HG02981 (cell line): Measurements from ENCODE around the gene PLEKHA4.
"Not testable (repeated sequence)": the region's sequence is repeated elsewhere in the genome, so short reads cannot be mapped to it uniquely, and the experiment has no call there.

Source experiments
- ATAC-seq: cut with Tn5 transposase; IDR thresholded peaks from one replicate; pipeline ENCODE4 v1.9.1; 2021; ENCODE audit warnings: mild to moderate bottlenecking, moderate library complexity; ENCODE audit not compliant: unreplicated experiment

The PLEKHA4 gene

GRCh38 chr19:48867746-48868113, 687 bp downstream of the PLEKHA4 start:
- ATAC-seq: no peak

DNA sequence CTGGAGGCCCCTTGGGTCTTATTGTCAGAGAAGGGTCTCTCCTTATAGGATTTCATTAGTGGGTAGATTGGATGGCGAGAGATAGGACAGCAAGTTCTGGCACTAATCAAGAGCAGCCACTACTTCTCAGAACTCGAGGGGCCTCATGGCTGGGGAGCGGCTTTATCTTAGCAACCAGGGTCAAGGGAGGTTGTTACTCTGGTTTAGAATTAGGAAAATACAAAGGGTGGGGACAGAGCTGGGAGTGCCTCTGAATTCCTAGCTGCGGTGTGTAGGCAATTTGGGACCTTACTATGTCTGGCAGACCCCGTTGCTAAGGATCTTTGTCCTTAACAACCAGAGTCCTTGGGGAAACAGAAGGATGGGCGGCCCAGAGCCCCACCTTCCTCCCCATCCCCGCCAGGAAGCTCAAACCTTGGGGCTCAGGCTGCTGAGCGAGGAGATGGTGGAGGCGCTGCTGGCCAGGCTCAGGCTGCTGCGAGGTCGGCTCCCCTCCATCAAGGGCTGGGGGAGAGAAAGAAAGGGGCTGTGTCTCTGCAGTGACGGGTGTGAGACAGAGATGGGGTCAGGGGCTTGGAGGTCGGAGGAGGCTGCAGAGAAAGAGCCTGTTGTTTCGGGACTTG, 1.2 kb downstream of the PLEKHA4 start:
- no peak for ATAC-seq

- ATAC-seq: no peak
Observed at GRCh38 chr19:48866692-48867091, 1.7 kb downstream of the PLEKHA4 start.

- ATAC-seq: no peak
Observed at GRCh38 chr19:48862827-48863226, 5.6 kb downstream of the PLEKHA4 start.

GRCh38 chr19:48861313-48861712, 7.1 kb downstream of the PLEKHA4 start:
- ATAC-seq: no peak

- ATAC-seq: no peak
Observed at GRCh38 chr19:48859711-48860572, 8.5 kb downstream of the PLEKHA4 start.

GRCh38 chr19:48858984-48859710, 9.3 kb downstream of the PLEKHA4 start:
- ATAC-seq: no peak

- no peak for ATAC-seq
Observed at GRCh38 chr19:48856921-48857320, 11.5 kb downstream of the PLEKHA4 start.

DNA sequence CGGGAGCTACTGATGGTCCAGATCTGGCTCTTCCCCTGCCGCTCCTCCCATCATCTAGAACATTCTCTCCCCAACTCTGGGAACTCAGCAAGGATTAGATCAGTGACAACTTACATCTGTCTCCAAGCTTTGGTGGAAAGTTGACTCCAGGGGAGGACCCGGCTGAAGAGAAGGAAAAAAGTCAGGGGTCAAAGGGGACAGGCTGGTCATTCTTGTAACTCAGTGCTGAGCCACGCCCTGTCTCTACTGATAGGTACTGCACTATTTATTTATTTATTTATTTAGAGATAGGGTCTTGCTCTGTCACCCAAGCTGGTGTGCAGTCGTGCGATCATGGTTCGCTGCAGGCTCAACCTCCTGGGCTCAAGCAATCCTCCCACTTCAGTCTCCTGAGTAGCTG, 14.3 kb downstream of the PLEKHA4 start:
- ATAC-seq: no peak

DNA sequence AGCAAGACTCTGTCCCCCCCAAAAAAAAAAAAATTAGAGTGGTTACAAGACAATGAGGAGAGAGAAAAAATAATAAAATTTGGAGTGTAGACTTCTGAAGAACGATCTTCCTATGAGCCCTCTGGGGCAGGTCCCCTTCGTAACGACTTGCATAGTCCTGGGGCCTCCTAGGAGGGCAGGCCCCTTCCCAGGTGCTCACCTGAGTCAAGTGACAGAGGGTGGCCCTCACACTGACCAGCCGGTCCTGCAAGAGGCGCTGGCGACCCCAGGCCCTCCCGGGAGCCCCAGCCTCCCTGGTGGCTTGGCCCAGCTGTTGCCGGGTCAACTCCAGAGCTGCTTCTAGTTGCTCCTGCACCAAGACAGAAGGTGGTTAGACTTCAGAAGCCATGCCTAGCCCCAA, 14.9 kb downstream of the PLEKHA4 start:
- no peak for ATAC-seq

DNA sequence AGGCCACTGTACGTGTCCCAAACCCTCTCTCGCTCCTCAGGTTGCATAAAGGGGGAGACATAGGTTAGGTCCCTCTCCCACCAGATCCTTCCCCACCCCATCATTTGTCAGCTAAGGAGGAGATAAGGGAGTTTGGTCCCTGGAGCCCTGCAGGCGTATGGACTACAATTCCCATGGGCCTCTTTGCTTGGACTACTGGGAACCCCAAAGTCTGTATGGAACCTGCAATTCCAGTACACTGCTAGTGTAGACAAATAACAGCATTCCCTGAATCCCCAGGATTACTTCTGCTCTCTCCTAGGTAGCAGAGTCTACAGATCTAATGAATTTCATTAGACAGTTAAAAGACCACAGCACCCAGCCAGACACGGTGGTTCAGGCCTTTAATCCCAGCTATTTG, 16.1 kb downstream of the PLEKHA4 start:
- no peak for ATAC-seq

DNA sequence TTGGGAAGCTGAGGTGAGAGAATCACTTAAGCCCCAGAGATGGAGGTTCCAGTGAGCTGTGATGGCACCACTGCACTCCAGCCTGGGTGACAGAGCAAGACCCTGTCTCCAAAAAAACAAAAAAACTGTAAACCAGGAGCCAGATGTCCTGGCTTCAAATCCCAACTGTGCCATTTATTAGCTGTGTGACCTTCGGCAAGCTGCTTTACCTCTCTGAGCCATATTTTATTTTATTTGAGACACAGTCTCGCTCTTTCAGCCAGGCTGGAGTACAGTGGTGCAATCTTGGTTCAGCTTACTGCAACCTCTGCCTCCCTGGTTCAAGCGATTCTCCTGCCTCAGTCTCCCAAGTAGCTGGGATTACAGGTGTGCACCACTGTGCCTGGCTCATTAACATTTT, 21.8 kb downstream of the PLEKHA4 start:
- not testable (repeated sequence) for ATAC-seq

- ATAC-seq: no peak
Observed at GRCh38 chr19:48845384-48845783, 23.0 kb downstream of the PLEKHA4 start.

- ATAC-seq: no peak
Observed at GRCh38 chr19:48844472-48844871, 23.9 kb downstream of the PLEKHA4 start.

DNA sequence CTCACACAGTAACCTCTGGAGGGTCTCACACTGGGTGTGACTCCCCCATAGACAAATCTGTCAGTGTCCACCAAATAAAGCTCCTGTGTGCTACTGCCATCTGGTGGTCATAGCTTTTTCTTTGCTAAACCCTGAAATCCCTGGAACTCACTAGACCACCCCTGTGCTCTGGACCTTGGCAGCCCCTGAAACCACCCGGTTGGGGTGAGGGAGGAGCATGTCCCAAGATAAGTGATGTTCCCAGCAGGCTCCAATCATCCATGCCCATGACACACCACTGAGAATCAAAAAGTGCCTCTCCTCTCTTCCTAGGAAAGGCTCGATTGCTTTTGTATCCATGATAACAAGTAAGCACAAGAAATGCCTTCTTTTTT, 25.6 kb downstream of the PLEKHA4 start:
- no peak for ATAC-seq

DNA sequence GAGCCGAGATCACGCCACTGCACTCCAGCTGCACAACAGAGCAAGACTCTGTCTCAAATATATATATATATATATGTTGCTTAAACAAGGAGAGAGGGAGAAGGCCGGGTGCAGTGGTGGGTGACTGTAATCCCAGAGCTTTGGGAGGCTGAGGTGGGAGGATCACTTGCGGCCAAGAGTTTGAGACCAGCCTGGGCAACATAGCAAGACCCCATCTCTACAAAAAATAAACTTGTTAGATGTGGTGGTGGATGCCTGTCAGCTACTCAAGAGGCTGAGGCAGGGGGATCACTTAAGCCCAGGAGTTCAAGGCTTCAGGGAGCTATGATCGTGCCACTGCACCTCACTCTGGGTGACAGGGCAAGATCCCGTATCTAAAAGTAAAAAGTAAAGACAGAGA, 26.8 kb downstream of the PLEKHA4 start:
- no peak for ATAC-seq

GRCh38 chr19:48841047-48841446, 27.4 kb downstream of the PLEKHA4 start:
- ATAC-seq: no peak

- ATAC-seq: no peak
Observed at GRCh38 chr19:48837687-48838086, 30.7 kb downstream of the PLEKHA4 start.

GRCh38 chr19:48837051-48837524, 31.3 kb downstream of the PLEKHA4 start:
- ATAC-seq: no peak

- no peak for ATAC-seq
Observed at GRCh38 chr19:48836089-48837017, 32.1 kb downstream of the PLEKHA4 start, which contains the start of gene HSD17B14. HSD17B14 (minus strand) TSS chr19:48836491; CDS start chr19:48836411, 80 bp downstream.

- ATAC-seq: peak; percentile 71
Observed at GRCh38 chr19:48835734-48836088, 32.7 kb downstream of the PLEKHA4 start.
